ACHN (cell line): ENCODE data around the gene MPDU1.
"Not testable (repeated sequence)": the region's sequence is repeated elsewhere in the genome, so short reads cannot be mapped to it uniquely, and the experiment has no call there.

ENCODE experiments used
- DNase-seq: peaks from one replicate; pipeline ENCODE4 v3.0.0-alpha.2; 2015
- in situ Hi-C: cut with HindIII; loops from 2 replicates; pipeline ENCODE4 v1.10.0; 2017; ENCODE audit warnings: low sequenced_read_pairs, low pct_ligation_motif_present, low pct_unique_long_range_greater_than_20kb

MPDU1 gene

GRCh38 chr17:7597561-7597960 is 13.9 kb downstream of the MPDU1 start:
- in situ Hi-C loops, DNase-seq: not testable (repeated sequence)

- in situ Hi-C loops: no loop called here
Observed at GRCh38 chr17:7606280-7606679, 22.6 kb downstream of the MPDU1 start.

GRCh38 chr17:7610641-7611040 is 27.0 kb downstream of the MPDU1 start:
- DNase-seq: no peak
- in situ Hi-C loops: no loop called here

More at GRCh38 chr17:7606280-7606679, 22.6 kb downstream of the MPDU1 start:
- DNase-seq: no peak

- in situ Hi-C loops: no loop called here
- DNase-seq: no peak
Observed at GRCh38 chr17:7611635-7612293, 28.1 kb downstream of the MPDU1 start.

- in situ Hi-C loops: no loop called here
- DNase-seq: no peak
Observed at GRCh38 chr17:7612294-7612640, 28.6 kb downstream of the MPDU1 start.

- in situ Hi-C loops: no loop called here
- DNase-seq: peak; percentile 50
Observed at GRCh38 chr17:7613769-7614424, 30.2 kb downstream of the MPDU1 start.

GRCh38 chr17:7614425-7615264 is 31.0 kb downstream of the MPDU1 start, which contains the start of gene FXR2:
FXR2 (minus strand) TSS chr17:7614897; CDS start chr17:7614532, 365 bp downstream.
- in situ Hi-C loops: no loop called here
- DNase-seq: peak; percentile 99

GRCh38 chr17:7615265-7615747 is 31.7 kb downstream of the MPDU1 start:
- in situ Hi-C loops: no loop called here
- no peak for DNase-seq

- no peak for DNase-seq
- in situ Hi-C loops: no loop called here
Observed at GRCh38 chr17:7618608-7619007, 35.0 kb downstream of the MPDU1 start.

- in situ Hi-C loops: no loop called here
- DNase-seq: no peak
Observed at GRCh38 chr17:7620835-7621234, 37.2 kb downstream of the MPDU1 start.

- no peak for DNase-seq
- in situ Hi-C loops: no loop called here
Observed at GRCh38 chr17:7623661-7624060, 40.0 kb downstream of the MPDU1 start.

- in situ Hi-C loops, DNase-seq: not testable (repeated sequence)
Observed at GRCh38 chr17:7625749-7626148, 42.1 kb downstream of the MPDU1 start.

GRCh38 chr17:7626307-7626706 is 42.7 kb downstream of the MPDU1 start:
- DNase-seq: no peak
- in situ Hi-C loops: no loop called here

- in situ Hi-C loops: no loop called here
- DNase-seq: no peak
Observed at GRCh38 chr17:7626956-7627249, 43.3 kb downstream of the MPDU1 start.

GRCh38 chr17:7627250-7628121 is 43.8 kb downstream of the MPDU1 start, which contains the start of gene SAT2:
SAT2 (minus strand) TSS chr17:7627821; CDS start chr17:7627635, 186 bp downstream.
- DNase-seq: peak; percentile 95
- in situ Hi-C loops: no loop called here

GRCh38 chr17:7629939-7630571 is 46.4 kb downstream of the MPDU1 start, which contains the start of gene SHBG:
SHBG (plus strand) TSS chr17:7630135; CDS start chr17:7630173, 38 bp downstream.
- in situ Hi-C loops: no loop called here
- no peak for DNase-seq

- no peak for DNase-seq
- in situ Hi-C loops: no loop called here
Observed at GRCh38 chr17:7631398-7632380, 48.0 kb downstream of the MPDU1 start.
